Right renal pelvis (tissue), 4 donors: ENCODE results near the gene ADAMTS17. TPM values are rescaled to one million over a fixed set of nuclear protein-coding genes. Genes with fewer than 3 reads are reported as not detected.

Experiments
- DNase-seq, 4 donors: peaks; one replicate each; pipeline ENCODE4 v3.0.0-alpha.2; 2013; ENCODE audit warnings: low read depth in 4 of 4, low spot score in 3 of 4, missing footprints in 1 of 4
- polyA plus RNA-seq, 4 donors: library from polyadenylated mRNA; unstranded; fragments of 120-200 nt; gene quantifications; one replicate each; pipeline ENCODE4 v1.2.1, GENCODE V29; 2013; ENCODE audit not compliant: insufficient read length in 4 of 4

ADAMTS17 gene
- polyA plus RNA-seq, 4 donors = 1.9 to 3.4 (median 2.6) TPM

DNA sequence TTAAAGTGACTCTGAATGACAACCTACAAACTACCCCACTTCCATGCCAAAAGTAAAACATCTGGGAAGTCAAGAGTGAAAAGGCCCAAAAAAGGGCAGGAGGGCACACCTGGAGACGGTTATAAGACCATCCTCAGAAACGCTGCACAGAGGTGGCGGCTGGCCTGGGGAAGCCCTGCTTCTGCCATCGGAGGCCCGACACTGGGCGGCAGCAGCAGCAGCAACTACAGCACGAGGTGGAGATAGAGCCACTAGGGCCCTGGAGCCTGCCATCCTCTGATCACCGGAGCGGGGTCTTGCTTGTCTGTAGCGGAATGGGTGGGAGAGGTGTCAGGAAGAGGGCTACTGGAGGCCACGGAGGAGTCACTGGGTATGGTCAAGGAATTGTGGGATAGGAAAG is 283.3 kb downstream of the ADAMTS17 start:
- DNase-seq = no peak

DNA sequence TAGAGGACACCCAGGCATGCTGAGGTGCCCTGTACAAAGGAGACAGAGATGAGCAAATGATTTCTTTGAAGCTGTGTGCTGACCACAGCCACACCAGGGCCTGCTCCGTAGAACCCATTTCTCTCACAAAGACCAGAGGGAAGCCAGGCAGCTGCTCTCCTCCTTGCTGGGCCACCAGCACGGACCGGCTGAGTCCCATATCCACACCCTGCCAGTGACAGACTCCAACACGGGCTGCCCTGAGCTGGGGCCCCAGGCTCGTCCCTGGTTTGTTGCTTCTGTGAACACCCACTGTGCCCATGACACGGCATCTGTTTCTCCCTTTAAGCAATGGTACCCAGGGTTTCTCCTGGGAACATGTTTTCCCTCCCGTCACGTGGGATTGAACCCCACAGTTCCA is 284.5 kb downstream of the ADAMTS17 start:
- DNase-seq = no peak

DNA sequence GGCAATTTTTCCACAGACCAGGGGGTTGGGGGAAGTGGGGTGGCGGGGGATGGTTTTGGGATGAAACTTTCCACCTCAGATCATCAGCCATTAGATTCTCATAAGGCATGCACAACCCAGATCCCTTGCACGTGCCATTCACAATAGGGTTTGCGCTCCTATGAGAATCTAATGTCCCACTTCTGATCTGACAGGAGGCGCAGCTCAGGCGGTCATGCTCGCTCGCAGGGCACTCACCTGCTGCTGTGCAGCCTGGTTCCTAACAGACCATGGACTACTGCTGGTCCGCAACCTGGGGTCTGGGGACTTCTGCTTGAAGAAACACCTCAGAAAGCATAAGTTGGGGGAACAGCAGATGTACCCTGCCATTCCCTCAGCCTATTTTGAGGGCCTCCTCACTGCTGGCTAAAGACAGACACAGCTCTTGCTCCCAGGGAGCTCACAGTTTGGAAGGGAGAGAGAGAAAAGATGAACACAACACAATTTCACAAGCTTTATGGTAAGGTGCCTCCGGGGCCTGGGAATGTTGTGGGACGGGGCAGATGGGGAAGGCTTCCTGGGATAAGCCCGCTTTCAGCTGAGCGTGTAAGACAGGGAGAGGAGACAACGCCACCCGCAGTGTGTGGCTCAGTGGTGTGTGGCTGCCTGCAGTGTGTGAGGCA is 285.2 kb downstream of the ADAMTS17 start:
- DNase-seq = no peak

DNA sequence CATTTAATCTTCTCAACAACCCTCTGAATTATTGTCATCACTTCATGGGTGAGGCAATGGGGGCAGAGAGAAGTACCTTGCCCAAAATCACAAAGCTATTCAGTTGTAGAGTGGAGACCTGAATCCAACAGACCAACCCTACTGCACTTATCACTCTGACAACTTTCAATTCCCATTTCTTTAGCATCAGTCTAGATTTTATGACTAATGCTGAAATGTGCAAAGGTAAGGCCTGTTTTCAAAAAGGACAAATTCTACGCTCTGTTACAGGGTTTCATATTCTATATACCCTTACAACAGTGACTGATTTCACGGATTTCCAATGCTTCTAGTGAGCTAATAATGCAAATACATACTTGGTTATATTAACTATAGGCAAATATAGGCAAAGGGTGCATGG is 286.0 kb downstream of the ADAMTS17 start:
- no peak for DNase-seq

DNA sequence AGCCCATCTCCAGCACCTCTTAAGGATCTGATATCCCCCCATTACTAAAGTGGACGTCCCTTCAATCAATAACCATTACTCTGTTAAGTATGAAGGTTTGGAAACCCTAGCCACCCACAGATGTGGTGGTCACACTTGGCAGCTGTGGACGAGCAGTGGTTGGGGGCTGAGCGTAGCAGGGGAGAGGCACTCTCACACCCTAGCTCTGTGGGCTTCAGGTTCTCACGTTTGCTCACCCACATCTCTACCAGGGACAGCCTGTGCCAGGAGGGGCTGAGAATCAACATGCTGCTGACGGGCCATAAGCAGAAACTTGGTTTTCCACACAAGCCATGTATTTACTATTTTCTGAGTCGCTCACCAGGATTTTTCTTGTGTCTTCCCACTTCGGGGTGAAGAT is 287.2 kb downstream of the ADAMTS17 start:
- no peak for DNase-seq

DNA sequence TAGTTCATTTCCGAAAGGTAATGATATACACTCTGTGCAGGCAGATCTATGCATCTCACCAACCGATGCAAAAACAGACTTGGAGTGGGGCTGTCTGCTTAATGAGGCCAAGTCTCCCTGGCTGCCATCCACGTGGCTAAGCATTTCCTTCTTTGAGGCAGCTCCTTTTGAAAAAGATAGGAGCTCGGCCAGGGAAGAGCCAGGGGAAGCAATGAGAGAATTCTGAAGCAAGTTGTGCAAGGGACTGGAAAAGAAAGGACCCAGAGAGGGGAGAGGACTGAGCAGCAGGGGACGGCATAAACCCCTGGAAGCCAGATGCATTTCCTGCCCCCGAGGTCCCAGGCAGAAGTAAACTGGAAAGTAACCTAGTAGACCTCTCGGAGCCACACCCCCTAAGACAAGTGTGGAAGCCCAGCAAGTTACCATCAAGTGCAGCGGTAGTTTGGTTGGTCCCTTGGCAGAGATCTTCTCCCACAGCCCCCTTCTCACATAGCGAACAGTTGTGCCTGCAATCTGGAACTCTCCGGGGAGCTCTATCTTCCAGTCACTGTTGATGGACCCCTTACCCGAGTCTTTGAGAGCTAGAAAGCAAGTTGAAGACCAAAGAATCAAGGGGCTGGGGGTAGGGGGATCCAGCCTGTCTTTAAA is 288.2 kb downstream of the ADAMTS17 start:
- no peak for DNase-seq

DNA sequence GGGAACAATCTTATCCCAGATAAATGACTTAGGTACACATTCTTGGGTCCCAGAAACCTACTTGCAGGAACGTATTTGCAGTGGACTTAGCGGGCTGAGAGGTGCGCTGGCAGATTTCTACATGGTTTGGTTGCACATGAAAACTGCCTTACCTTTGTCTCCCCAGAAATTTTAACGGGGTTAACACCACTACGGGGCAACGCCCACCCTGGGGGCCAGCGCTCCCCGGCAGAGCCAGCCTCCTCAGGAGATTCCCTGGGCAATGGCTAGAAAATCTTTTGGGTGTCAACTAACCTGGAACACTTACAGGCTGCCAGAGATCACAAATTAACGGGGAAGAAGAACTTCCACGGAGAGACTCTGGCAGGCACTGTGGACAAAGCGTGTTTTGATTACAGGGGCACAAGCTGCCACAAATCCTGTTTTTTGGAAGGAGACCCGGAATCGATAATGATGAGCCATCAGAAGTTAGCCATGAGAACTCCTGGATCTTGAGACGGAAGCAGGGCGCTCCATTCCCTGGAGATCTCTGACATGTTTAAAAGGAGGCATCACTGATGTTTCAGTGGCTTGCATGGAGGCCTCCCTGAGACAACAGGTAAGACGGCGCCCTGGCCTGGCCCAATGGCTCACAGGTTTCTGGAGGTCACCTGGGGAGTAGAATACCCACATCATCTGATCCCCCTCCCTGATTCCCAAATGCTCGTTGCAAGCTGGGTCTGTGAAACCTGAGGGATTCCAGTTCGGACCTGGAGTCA is 288.9 kb downstream of the ADAMTS17 start:
- DNase-seq = no peak

DNA sequence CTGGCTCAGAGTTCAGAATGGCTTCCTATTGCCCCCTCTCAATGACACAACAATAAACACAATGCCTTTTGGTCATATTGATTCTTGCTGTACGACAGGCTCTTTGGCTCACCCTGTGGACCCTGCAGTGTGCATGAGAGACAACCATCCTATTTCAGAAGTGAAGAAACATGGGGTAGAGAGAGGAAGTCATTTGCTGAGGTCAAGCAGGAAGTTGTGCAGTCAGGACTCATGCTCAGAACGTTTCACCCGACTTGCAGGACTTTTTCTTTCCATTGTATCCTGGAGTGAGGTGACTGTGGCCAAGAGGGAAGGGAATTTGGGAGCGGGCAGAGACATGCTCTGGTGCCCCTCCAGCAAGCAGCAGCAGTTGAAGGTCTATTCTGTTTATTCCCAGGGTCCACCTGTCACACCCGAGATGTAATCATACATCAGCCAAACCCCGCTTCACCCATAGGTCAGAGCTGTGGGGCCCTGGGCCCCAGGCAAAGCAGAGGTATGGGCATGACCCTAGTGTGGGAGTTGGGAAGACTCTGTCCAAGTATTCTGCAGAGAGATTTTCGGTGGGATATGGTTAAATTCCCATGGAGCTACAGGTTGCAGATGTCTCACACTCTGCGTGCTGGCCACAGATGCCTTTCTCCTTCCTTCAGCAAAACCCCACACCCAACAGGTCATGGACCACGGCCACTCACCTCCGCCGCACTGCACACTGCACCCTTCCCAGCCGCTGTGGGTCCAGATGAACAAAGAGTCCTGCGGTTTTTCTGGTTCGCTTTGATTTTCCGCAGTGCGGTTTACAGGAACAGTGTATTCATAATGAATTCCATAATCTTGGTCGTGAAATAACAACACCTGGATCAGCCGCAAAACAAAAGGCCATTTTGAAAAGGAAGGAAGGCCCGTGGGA is 290.6 kb downstream of the ADAMTS17 start:
- no peak for DNase-seq

DNA sequence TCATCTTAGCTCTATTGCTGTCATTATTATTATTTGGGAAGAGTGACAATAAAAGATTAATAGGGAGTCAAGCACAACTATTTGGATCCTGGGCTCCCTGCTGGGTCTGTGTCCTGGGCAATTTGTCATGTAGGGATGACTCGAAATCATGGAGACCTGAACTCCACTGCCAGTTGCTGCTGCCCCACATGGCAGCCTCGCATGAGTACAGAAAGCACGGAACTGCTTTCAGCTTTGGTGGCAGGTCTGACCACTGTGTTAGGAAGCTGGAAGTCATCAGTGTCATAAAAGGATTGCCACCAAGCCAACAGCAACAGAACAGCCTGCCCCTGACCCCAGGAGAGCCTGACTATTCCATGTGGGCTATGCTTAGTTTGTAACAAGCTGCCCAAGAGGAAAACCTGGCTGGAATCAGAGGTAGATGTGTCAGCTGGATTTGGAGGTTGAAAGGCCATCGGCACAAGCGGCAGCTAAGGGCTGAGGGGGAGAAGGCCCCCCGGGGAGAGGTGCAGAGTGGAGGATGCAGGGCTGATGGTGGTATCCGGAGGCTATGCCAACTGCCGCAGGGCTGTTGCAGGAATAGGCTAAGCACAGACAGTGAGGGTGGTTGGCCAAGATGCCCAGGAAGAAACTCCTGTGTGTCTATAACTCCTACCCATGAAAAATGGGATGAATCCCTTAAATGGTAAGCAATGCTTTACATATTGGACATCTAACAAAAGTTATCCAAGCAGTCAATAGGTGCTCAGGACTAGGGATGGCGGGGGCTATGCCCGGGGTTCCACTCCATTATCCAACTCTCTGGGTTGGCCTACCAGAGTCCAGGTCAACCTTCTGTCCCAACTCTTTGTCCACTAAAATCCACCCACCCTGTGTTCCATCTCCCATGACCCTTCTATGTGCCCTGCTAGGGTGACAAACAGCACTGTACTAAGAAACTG is 291.6 kb downstream of the ADAMTS17 start:
- DNase-seq = no peak

DNA sequence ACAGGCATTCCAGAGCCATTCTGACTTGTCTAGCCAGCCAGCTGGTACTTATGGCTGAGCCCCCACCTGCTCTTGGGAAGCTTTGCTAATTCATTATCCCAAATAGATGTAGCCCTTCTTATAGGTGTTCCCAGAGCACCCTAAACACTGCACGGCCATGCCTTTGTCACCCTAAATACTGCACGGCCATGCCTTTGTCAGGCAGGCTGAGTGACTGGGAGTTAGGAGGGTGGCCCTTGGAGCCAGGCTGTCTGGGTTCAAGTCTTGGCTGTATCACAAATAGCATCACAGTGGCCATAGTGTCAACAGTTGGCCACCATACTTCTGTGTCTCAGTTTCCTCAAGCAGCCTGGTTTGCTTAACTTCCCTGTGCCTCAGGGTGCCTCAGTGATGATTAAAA is 292.3 kb downstream of the ADAMTS17 start:
- DNase-seq = no peak

DNA sequence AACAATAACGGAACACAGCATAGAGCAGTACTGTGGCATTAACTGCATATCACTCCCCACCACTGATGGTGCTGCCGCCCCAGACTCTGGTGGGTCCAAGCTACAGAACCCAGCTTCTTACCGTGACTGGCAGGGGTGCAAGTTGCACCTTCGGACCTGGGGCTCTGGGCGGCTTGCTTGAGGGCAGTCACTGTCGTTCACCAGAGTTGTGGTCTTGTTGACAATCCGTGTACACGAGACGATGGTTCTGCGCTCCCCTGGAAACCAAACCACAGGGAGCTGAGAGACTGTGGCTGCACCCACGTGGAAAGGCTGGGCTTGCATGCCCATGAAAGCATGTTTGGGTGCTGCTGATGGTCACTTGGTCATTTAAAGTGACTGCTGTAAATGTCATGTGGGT is 293.0 kb downstream of the ADAMTS17 start:
- DNase-seq = no peak

DNA sequence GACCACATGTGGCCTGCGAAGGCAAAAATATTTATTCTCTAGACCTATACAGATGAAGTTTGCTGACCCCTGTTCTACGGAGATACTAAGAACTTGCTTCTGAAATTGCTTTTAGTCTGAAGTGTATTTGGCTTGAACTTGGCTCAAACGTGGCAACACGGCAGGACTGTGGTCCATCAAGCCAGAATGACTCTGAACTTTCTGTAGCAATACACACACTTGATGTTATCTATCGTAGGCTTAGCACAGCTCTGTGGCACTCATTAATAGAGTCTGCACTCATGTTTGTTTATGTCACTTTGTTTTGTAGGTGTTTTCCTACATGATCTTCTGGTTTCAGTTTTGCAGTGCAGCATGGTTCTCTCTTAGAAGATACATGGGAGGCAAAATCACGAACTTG is 298.1 kb downstream of the ADAMTS17 start:
- no peak for DNase-seq

DNA sequence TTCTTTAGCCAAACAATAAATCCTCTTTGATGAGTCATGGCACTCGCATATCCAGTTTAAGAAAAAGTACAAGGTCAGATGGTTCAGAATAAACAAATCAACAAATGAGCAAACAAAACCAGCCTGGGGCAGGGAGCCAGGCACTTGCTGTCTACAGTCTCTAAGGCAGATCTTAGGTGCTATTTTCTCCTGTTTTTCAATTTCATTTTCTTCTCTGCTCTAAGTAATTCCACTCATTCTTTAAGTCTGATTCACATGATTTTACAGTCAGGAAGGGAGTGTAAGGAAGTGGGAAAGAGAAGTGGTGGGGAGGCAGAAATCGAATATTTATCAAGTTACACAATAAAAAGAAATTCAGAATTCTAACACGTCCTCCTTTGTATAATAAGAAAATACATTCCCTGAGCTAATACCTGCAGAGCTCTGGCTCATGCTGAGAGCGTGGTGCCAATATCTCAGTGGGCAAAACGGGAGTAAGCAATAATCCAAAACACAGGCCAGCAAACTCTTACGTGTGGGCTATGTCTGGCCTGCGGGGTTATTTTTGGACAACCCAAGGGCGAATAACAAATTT is 298.6 kb downstream of the ADAMTS17 start:
- no peak for DNase-seq

DNA sequence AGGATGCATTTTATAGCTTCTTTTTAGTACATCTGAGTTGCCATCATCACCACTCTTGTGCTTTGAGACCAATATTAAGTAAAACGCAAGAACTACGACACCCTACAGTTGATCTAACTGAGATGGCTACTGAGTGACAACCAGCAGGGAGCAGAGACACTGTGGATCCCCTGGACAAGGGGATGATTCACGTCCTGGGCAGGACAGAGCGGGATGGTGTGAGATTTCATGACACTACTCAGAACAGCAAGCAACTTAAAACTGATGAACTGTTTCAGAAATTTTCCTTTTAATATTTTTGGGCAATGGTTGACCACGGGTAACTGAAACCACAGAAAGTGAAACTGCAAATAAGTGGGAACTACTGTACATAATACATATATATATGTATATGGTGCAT is 299.2 kb downstream of the ADAMTS17 start:
- no peak for DNase-seq

DNA sequence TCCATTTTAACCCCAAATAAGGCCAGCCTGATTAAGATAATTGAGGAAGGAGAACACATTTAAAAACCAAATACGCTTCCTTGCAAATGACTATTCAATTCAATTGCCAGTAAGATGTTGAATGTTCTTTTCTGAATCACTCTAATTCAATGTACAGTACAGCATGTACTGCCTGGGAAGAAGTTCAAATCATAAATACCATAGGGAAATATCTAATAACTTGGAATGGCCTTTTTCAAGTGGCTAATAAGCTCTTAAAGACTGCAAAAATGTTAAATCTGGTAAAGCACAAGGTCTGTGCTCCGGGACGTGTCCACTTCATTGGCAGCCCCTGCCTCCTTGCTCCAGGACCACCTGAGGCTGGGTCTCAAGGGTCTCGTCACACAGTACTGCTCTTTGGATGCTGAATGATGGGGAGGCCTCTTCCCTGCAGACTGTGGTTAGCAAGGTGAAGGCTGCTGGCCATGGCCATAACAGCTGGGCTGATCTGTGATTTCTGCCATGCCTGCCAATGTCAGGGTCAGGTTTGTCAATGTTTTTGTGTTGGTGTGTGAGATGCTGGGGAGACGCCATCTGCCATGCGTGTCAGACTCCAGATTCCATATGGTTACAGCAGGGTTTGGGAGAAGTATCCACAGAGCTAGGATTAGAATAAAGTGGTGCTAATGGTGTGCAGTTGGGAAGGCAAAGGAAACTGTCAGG is 300.5 kb downstream of the ADAMTS17 start:
- DNase-seq = no peak

DNA sequence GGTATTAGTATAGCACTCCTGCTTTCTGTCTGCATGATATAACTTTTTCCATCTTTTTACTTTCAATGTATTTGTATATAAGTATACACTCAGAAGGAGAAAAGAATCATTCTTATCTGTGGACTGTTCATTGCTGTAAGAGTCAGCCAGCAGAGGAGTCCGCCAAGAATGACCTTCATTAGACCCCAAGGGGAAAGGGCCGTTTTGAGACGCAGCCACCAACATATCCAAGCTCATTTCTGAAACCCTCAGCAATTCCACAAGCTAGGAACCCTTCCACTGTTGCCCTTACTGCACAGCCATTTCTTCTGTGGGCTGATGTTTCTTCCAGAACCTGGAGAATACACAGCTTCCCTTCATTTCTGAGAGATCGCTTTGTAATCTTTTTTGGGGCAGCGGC is 301.8 kb downstream of the ADAMTS17 start:
- no peak for DNase-seq

DNA sequence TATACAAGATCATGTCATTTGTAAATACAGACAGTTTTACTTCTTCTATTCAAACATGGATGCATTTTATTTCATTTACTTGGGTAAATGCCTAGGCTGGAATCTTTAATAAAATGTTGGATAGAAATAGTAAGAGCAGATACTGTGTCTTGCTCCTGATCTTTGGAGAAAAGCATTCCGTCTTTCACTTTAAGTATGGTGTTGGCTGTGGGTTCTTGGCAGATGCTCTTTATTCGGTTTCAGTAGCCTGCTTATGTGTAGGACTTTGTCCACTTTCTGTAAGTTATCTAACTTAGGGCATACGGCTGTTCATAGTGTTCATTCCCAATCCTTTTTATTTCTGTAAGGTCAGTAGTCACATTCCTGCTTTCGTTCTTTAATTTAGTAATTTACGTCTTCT is 303.0 kb downstream of the ADAMTS17 start:
- DNase-seq = no peak

DNA sequence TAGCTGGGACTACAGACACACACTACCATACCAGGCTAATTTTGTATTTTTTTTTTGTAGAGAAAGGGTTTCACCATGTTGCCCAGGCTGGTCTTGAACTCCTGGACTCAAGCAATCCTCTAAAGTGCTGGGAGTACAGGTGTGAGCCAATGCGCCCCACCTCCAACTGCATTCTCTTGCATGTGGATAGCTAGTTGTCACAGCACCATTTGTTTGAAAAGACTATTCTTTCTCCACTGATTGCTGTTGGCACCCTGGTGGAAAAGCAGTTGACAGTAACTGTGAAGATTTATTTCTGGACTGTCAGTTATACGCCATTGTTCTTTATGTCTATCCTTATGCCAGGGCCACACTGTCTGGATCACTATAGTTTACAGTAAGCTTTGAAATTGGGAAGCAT is 303.9 kb downstream of the ADAMTS17 start:
- no peak for DNase-seq

DNA sequence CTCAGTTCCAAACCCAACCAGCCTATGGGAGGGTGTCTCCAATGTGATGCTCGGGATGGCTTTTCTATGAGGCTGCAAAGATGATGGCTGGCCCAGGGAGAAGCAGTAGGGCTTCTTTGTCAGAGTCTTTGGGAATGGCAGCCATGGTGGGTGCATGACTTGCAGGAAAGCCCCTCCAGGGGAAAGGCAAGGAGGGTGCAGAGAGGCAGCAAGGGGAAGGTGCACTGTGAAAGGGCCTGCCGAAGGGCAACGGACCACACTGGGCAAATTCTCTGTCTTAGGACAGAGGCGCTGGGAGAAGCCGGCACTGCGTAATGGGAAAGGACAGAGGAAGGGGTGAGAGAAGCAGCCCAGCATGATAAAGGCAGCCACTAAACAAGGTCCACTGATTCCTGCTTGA is 305.8 kb downstream of the ADAMTS17 start:
- DNase-seq = no peak
